SK-N-SH (cell line): ENCODE data around the gene STARD13. TPM values are rescaled to one million over a fixed set of nuclear protein-coding genes. Genes with fewer than 3 reads are reported as not detected.
A peak's percentile ranks its signal among the peaks of the same experiment; 100 is the strongest.

Experiments used
- CTCF ChIA-PET: fragments of 300-600, 350-600 bp; formaldehyde crosslinking; extraction: SDS; loops from one replicate; lab custom pipeline; 2021; lab: Yijun Ruan, JAX
- POLR2A ChIA-PET: fragments of 350-600 bp; sonication (Branson Sonifier 250); formaldehyde crosslinking; extraction: SDS; loops from one replicate; lab custom pipeline; 2020; ENCODE audit warnings: antibody characterized with exemption, inconsistent platforms; lab: Yijun Ruan, JAX
- DNase-seq: peaks from one replicate; pipeline ENCODE4 v3.0.0; 2012
- H2AFZ ChIP-seq: fragments of 200-600 bp; sonication (generic); 2 replicates; pipeline ENCODE4 v1.8.1; 2016; ENCODE audit warnings: antibody characterized with exemption, mild to moderate bottlenecking, low read depth
- H3F3A ChIP-seq: fragments of 200-600 bp; sonication (generic); replicated peaks from 2 replicates; pipeline ENCODE3; 2016; ENCODE audit warnings: antibody characterized with exemption, mild to moderate bottlenecking; ENCODE audit not compliant: insufficient read depth
- H3K27ac ChIP-seq, 2 experiments: fragments of 200-500 bp in 1 of 2; fragments of 200-600 bp in 1 of 2; sonication (Bioruptor generic) in 1 of 2; sonication (generic), shearing (Covaris generic) in 1 of 2; 2 replicates each; pipeline versions ENCODE4 v1.5.1 to v1.6.1; 2014 to 2016; ENCODE audit warnings: low read depth in 2 of 2, inconsistent platforms in 1 of 2, low read length in 1 of 2, mild to moderate bottlenecking in 1 of 2, mixed read lengths in 1 of 2
- H3K27me3 ChIP-seq: fragments of 200-600 bp; sonication (generic), shearing (Covaris generic); 2 replicates; pipeline ENCODE4 v1.6.1; 2016; ENCODE audit warnings: mixed run types; ENCODE audit not compliant: insufficient read depth
- H3K36me3 ChIP-seq, 2 experiments: fragments of 200-500 bp in 1 of 2; fragments of 200-600 bp in 1 of 2; sonication (Bioruptor generic) in 1 of 2; sonication (generic) in 1 of 2; replicated peaks in 1 of 2; 2 replicates each; pipeline versions ENCODE3 to v1.5.1; 2014 to 2016; ENCODE audit warnings: low read length in 1 of 2, mild to moderate bottlenecking in 1 of 2; ENCODE audit not compliant: insufficient read depth in 2 of 2, control insufficient read depth in 1 of 2
- H3K4me1 ChIP-seq, 2 experiments: fragments of 200-500 bp in 1 of 2; fragments of 200-600 bp in 1 of 2; sonication (Bioruptor generic) in 1 of 2; sonication (generic), shearing (Covaris generic) in 1 of 2; 2 replicates each; pipeline versions ENCODE4 v1.5.1 to v1.6.1; 2014 to 2016; ENCODE audit warnings: low read depth in 1 of 2, low read length in 1 of 2, mixed run types in 1 of 2; ENCODE audit not compliant: insufficient read depth in 2 of 2, control insufficient read depth in 1 of 2
- H3K4me2 ChIP-seq: fragments of 200-600 bp; sonication (generic), shearing (Covaris generic); 2 replicates; pipeline ENCODE4 v1.6.1; 2017; ENCODE audit warnings: mixed run types
- H3K4me3 ChIP-seq, 2 experiments: fragments of 200-500 bp in 1 of 2; fragments of 200-600 bp in 1 of 2; sonication (Bioruptor generic) in 1 of 2; sonication (generic), shearing (Covaris generic) in 1 of 2; 2 replicates each; pipeline versions ENCODE4 v1.5.1 to v1.8.1; 2014 to 2016; ENCODE audit warnings: low read depth in 2 of 2, inconsistent platforms in 1 of 2, low read length in 1 of 2, mild to moderate bottlenecking in 1 of 2, mixed read lengths in 1 of 2, moderate library complexity in 1 of 2
- H3K79me2 ChIP-seq: fragments of 200-600 bp; sonication (generic); 2 replicates; pipeline ENCODE4 v1.8.1; 2017; ENCODE audit warnings: mild to moderate bottlenecking; ENCODE audit not compliant: insufficient read depth
- H3K9ac ChIP-seq: fragments of 200-600 bp; sonication (generic); 2 replicates; pipeline ENCODE4 v1.6.1; 2017; ENCODE audit warnings: mixed run types
- H3K9me2 ChIP-seq: fragments of 200-600 bp; sonication (generic); 2 replicates; pipeline ENCODE4 v1.6.1; 2017; ENCODE audit warnings: mixed run types
- H3K9me3 ChIP-seq: fragments of 200-600 bp; sonication (generic); 2 replicates; pipeline ENCODE4 v1.6.1; 2017; ENCODE audit warnings: mixed run types, mild to moderate bottlenecking, moderate library complexity
- H4K20me1 ChIP-seq: fragments of 200-600 bp; sonication (generic); 2 replicates; pipeline ENCODE4 v1.6.1; 2017; ENCODE audit warnings: mild to moderate bottlenecking, mixed run types; ENCODE audit not compliant: insufficient read depth
- ELF1 ChIP-seq: IDR thresholded peaks from 2 replicates; pipeline ENCODE4 v1.4.0; 2012
- EP300 ChIP-seq, 2 experiments: IDR thresholded peaks; 2 replicates each; pipeline versions ENCODE4 v1.4.0 to v1.6.1; 2012; ENCODE audit warnings: borderline replicate concordance in 1 of 2, low read depth in 1 of 2, low read length in 1 of 2
- FOSL2 ChIP-seq: IDR thresholded peaks from 2 replicates; pipeline ENCODE4 v1.4.0; 2012; ENCODE audit warnings: low read depth, mild to moderate bottlenecking, moderate library complexity, borderline replicate concordance
- FOXM1 ChIP-seq: IDR thresholded peaks from 2 replicates; pipeline ENCODE4 v1.4.0; 2012; ENCODE audit warnings: low read depth, mild to moderate bottlenecking
- MEF2A ChIP-seq: IDR thresholded peaks from 2 replicates; pipeline ENCODE4 v1.4.0; 2012; ENCODE audit warnings: low read depth, borderline replicate concordance
- MXI1 ChIP-seq: IDR thresholded peaks from 2 replicates; pipeline ENCODE4 v1.6.1; 2012; ENCODE audit warnings: mild to moderate bottlenecking, low read depth, low read length, improper control_type of control experiment
- NFIC ChIP-seq: IDR thresholded peaks from 2 replicates; pipeline ENCODE4 v1.4.0; 2012; ENCODE audit warnings: borderline replicate concordance
- NRF1 ChIP-seq: IDR thresholded peaks from 2 replicates; pipeline ENCODE4 v1.6.1; 2012; ENCODE audit warnings: low read depth, mild to moderate bottlenecking, low read length
- RAD21 ChIP-seq: IDR thresholded peaks from 2 replicates; pipeline ENCODE4 v1.6.1; 2012; ENCODE audit warnings: mild to moderate bottlenecking, low read length
- SIN3A ChIP-seq: IDR thresholded peaks from 2 replicates; pipeline ENCODE4 v1.6.1; 2012; ENCODE audit warnings: low read depth, mild to moderate bottlenecking, low read length, moderate library complexity, borderline replicate concordance
- TAF1 ChIP-seq: IDR thresholded peaks from 2 replicates; pipeline ENCODE4 v1.6.1; 2012; ENCODE audit warnings: low read depth, mild to moderate bottlenecking, low read length, moderate library complexity, borderline replicate concordance
- TCF12 ChIP-seq: IDR thresholded peaks from 2 replicates; pipeline ENCODE4 v1.4.0; 2012
- TEAD4 ChIP-seq: IDR thresholded peaks from 2 replicates; pipeline ENCODE4 v1.4.0; 2012; ENCODE audit warnings: mild to moderate bottlenecking, borderline replicate concordance; ENCODE audit not compliant: insufficient read depth
- YY1 ChIP-seq: IDR thresholded peaks from 2 replicates; pipeline ENCODE4 v1.4.0; 2012; ENCODE audit warnings: low read depth, mild to moderate bottlenecking
- WGBS: methylation state at CpG from one replicate; pipeline ENCODE4 v1.1.6; 2017; ENCODE audit warnings: low lambda C conversion rate; 5-methylcytosine and 5-hydroxymethylcytosine counted together
- polyA plus RNA-seq, 3 experiments: library from polyadenylated mRNA; depleted of rRNA; stranded (reverse); fragments of >200 nt; gene quantifications; 2 replicates each; pipeline ENCODE4 v1.2.3, GENCODE V29; 2012
- TF ChIP-seq, protein P1 (sequence below): fragments of 150-350 bp; IDR thresholded peaks from 2 replicates; pipeline ENCODE4 v1.6.1; 2016; ENCODE audit warnings: mild to moderate bottlenecking, low read depth, low read length
- TF ChIP-seq, protein P2 (sequence below): IDR thresholded peaks from 2 replicates; pipeline ENCODE4 v1.4.0; 2012; ENCODE audit warnings: low read depth, borderline replicate concordance
- TF ChIP-seq, protein P3 (sequence below): fragments of 150-350 bp; IDR thresholded peaks from 2 replicates; pipeline ENCODE4 v1.6.1; 2017; ENCODE audit warnings: antibody characterized with exemption, low read length, low read depth, borderline replicate concordance
- TF ChIP-seq, protein P4 (sequence below): fragments of 200-600 bp; sonication (generic); IDR thresholded peaks from 2 replicates; pipeline ENCODE4 v1.6.1; 2017; ENCODE audit warnings: antibody characterized with exemption, mild to moderate bottlenecking, moderate library complexity
- TF ChIP-seq, protein P5 (sequence below): IDR thresholded peaks from 2 replicates; pipeline ENCODE4 v1.4.0; 2012; ENCODE audit warnings: low read depth

STARD13 gene
- polyA plus RNA-seq, 1 of the 3 experiments (the other 2 are of a cell fraction), result 5.7 TPM

DNA sequence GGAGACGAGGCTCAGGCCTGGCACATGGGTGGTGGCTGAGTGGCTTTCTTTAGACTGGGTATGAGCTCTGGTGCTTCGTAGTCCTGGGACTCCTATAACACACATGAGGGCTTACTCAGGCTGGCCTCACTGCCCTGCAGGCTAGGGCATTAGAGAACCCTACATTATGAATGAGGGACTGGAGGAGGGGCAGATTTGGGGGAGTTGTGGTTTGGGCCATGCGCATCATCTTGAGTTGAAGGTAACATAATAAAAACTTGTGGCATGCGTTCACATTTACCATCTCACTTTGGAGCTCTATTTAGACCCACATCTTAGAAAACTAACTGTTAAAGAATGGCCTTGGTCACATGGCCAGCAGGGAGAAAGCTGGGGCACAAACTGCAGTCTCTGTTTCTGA is 54.2 kb downstream of the STARD13 start:
- ChIA-PET CTCF (interaction anchor here (1.4 kb wide), 1 partner anchor 20 kb away, joined by 4 read pairs; no protein-coding TSS in a partner anchor), POLR2A (no interaction called here)
- no peaks in the 10 kb centered on the region for H3K9me3 ChIP-seq
- peaks cover 23 to 67% of the 10 kb centered on the region in 2 experiments for H3K4me1 ChIP-seq
- TF ChIP-seq MEF2A (no peak), TAF1 (no peak), FOSL2 (no peak), RAD21 (no peak), YY1 (no peak)
- TF ChIP-seq, protein P1, sequence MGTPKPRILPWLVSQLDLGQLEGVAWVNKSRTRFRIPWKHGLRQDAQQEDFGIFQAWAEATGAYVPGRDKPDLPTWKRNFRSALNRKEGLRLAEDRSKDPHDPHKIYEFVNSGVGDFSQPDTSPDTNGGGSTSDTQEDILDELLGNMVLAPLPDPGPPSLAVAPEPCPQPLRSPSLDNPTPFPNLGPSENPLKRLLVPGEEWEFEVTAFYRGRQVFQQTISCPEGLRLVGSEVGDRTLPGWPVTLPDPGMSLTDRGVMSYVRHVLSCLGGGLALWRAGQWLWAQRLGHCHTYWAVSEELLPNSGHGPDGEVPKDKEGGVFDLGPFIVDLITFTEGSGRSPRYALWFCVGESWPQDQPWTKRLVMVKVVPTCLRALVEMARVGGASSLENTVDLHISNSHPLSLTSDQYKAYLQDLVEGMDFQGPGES, result no peak
- 95% methylated on average over 2 of the region's 4 CpGs for WGBS
- no peak overlapping the region for H3K9ac ChIP-seq
- H3K4me3 ChIP-seq, result no peak overlapping the region
- peaks cover 52% of the 10 kb centered on the region for H3K79me2 ChIP-seq
- H2AFZ ChIP-seq, result no peak overlapping the region
- H3F3A ChIP-seq, result peaks cover 48% of the 10 kb centered on the region
- peak overlapping the region; percentile 60; the same call in 1 of the 2 replicates for H3K4me2 ChIP-seq
- H3K36me3 ChIP-seq, result peaks cover 0 to 10% of the 10 kb centered on the region in 2 experiments
- H4K20me1 ChIP-seq, result no peaks in the 10 kb centered on the region
- H3K9me2 ChIP-seq, result no peaks in the 10 kb centered on the region
- no peaks in the 10 kb centered on the region for H3K27me3 ChIP-seq
- DNase-seq, result no peak
- peak overlapping the region in 1 of 2 experiments; percentile 97; a peak in 2 of 4 replicates for H3K27ac ChIP-seq

DNA sequence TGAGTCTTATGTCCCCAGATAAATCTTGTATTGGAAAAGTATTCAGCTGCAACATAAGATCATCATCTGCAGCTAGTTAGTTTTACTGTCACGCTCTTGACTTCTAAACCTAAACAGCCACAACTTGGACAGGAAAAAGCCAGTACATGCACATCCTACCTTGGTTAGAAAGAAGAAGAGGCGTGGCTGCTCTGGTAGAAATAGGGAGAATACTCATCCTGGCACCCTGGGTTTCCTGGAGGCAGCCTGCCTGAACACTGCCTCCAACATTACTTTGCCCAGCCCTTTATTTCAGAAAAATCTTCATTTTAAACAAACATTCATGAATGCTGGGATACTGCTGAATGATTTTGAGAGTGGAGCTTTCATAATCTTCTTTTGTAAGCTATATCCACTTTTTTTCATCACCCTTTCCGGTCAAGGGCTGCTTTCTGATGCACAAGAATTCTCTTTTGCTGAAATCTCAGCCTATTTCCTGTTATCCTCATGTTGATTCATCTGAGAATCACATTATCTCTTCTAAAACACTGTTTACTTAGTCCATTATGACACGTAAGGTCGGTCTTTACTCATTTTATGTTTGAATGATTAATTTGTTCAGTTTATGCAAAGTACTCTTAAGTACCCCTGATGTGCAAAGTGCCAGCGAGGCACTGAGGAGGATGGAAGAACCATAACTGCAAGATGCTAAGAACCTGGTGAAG is 55.2 kb downstream of the STARD13 start:
- peak overlapping the region in 1 of 2 experiments; percentile 34; a peak in 1 of 4 replicates for H3K4me3 ChIP-seq
- CTCF ChIA-PET, result interaction anchor here (0.9 to 2.9 kb wide), 5 partner anchors 10 to 494 kb away, joined by 3 to 21 read pairs (median 5); no protein-coding TSS in a partner anchor
- H3K4me1 ChIP-seq, result peaks cover 19 to 56% of the 10 kb centered on the region in 2 experiments
- TF ChIP-seq, protein P2, sequence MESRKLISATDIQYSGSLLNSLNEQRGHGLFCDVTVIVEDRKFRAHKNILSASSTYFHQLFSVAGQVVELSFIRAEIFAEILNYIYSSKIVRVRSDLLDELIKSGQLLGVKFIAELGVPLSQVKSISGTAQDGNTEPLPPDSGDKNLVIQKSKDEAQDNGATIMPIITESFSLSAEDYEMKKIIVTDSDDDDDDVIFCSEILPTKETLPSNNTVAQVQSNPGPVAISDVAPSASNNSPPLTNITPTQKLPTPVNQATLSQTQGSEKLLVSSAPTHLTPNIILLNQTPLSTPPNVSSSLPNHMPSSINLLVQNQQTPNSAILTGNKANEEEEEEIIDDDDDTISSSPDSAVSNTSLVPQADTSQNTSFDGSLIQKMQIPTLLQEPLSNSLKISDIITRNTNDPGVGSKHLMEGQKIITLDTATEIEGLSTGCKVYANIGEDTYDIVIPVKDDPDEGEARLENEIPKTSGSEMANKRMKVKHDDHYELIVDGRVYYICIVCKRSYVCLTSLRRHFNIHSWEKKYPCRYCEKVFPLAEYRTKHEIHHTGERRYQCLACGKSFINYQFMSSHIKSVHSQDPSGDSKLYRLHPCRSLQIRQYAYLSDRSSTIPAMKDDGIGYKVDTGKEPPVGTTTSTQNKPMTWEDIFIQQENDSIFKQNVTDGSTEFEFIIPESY, result no peak
- TF ChIP-seq TEAD4, result no peak
- peak; percentile 37; the same call in 1 of the 2 replicates for TF ChIP-seq TCF12
- TF ChIP-seq EP300 (IDR thresholded peaks at IDR 0.05; ENCODE audit: borderline replicate concordance in 1 of 2, low read depth in 1 of 2, low read length in 1 of 2), result peak in 1 of 2 experiments; percentile 27; a peak in 1 of 4 replicates
- TF ChIP-seq YY1, result 0 out of 2 replicates have a peak, but pooled peaks have one; percentile 18
- no peak for TF ChIP-seq FOXM1
- TF ChIP-seq NFIC, result no peak
- TF ChIP-seq, protein P3, sequence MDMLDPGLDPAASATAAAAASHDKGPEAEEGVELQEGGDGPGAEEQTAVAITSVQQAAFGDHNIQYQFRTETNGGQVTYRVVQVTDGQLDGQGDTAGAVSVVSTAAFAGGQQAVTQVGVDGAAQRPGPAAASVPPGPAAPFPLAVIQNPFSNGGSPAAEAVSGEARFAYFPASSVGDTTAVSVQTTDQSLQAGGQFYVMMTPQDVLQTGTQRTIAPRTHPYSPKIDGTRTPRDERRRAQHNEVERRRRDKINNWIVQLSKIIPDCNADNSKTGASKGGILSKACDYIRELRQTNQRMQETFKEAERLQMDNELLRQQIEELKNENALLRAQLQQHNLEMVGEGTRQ, result no peak
- no peak for TF ChIP-seq NRF1
- TF ChIP-seq FOSL2, result 0 out of 2 replicates have a peak, but pooled peaks have one; percentile 16
- TF ChIP-seq RAD21, result no peak
- TF ChIP-seq, protein P4, sequence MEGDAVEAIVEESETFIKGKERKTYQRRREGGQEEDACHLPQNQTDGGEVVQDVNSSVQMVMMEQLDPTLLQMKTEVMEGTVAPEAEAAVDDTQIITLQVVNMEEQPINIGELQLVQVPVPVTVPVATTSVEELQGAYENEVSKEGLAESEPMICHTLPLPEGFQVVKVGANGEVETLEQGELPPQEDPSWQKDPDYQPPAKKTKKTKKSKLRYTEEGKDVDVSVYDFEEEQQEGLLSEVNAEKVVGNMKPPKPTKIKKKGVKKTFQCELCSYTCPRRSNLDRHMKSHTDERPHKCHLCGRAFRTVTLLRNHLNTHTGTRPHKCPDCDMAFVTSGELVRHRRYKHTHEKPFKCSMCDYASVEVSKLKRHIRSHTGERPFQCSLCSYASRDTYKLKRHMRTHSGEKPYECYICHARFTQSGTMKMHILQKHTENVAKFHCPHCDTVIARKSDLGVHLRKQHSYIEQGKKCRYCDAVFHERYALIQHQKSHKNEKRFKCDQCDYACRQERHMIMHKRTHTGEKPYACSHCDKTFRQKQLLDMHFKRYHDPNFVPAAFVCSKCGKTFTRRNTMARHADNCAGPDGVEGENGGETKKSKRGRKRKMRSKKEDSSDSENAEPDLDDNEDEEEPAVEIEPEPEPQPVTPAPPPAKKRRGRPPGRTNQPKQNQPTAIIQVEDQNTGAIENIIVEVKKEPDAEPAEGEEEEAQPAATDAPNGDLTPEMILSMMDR, result no peak
- TF ChIP-seq MXI1, result no peak
- no peak for TF ChIP-seq ELF1
- TF ChIP-seq, protein P5, sequence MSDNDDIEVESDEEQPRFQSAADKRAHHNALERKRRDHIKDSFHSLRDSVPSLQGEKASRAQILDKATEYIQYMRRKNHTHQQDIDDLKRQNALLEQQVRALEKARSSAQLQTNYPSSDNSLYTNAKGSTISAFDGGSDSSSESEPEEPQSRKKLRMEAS, result no peak
- TF ChIP-seq SIN3A, result no peak

More for the DNA sequence above, 55.2 kb downstream of the STARD13 start:
- peak overlapping the region; percentile 44; the same call in 1 of the 2 replicates for H2AFZ ChIP-seq
- DNase-seq, result no peak
- POLR2A ChIA-PET, result interaction anchor here (0.5 kb wide), 1 partner anchor 29 kb away, joined by 3 read pairs; no protein-coding TSS in a partner anchor
- H3K4me2 ChIP-seq, result peak overlapping the region; percentile 60
- peaks cover 38% of the 10 kb centered on the region for H3F3A ChIP-seq
- peaks cover 60% of the 10 kb centered on the region for H3K79me2 ChIP-seq
- H3K9me3 ChIP-seq, result no peaks in the 10 kb centered on the region
- H3K27ac ChIP-seq, result peak overlapping the region; percentile 57 to 97
- H3K9ac ChIP-seq, result peak overlapping the region; percentile 57
- H3K9me2 ChIP-seq, result no peaks in the 10 kb centered on the region
- no peaks in the 10 kb centered on the region for H3K27me3 ChIP-seq
- no peaks in the 10 kb centered on the region for H4K20me1 ChIP-seq
- WGBS, result 65% methylated on average over 6 of the region's 6 CpGs
- peaks cover 0 to 10% of the 10 kb centered on the region in 2 experiments for H3K36me3 ChIP-seq
